IMR-90 (cell line): ENCODE data around the gene TCIRG1. TPM values are rescaled to one million over a fixed set of nuclear protein-coding genes. Genes with fewer than 3 reads are reported as not detected.

Experiments
- ATAC-seq: fragments of 200-7000 bp; cut with Tn5 transposase; 2 replicates; pipeline ENCODE4 v1.9.1; 2020; ENCODE audit warnings: low read depth, mild to moderate bottlenecking, moderate library complexity
- BruUV-seq: library from RNA; stranded (reverse); fragments of 400-500 nt; replicated peaks from 2 replicates; lab custom pipeline; 2021; lab: Mats Ljungman, UMichigan
- CTCF ChIA-PET: fragments of 300-600 bp; formaldehyde crosslinking; extraction: SDS; loops from one replicate; lab custom pipeline; 2021; ENCODE audit warnings: antibody characterized with exemption; lab: Yijun Ruan, JAX
- POLR2A ChIA-PET: fragments of 300-600 bp; sonication (Branson Sonifier 250); formaldehyde crosslinking; loops from one replicate; lab custom pipeline; 2022; ENCODE audit warnings: antibody characterized with exemption; ENCODE audit not compliant: unreplicated experiment; lab: Charles Lee
- DNase-seq: peaks from one replicate; pipeline ENCODE4 v3.0.0; 2013
- H2AFZ ChIP-seq: replicated peaks from 2 replicates; pipeline ENCODE3; 2013; ENCODE audit warnings: low read length, mild to moderate bottlenecking; ENCODE audit not compliant: poor library complexity
- H2AK5ac ChIP-seq: 2 replicates; pipeline ENCODE4 v1.6.1; 2013; ENCODE audit warnings: low read depth, low read length, inconsistent platforms
- H2AK9ac ChIP-seq: replicated peaks from 2 replicates; pipeline ENCODE3; 2013; ENCODE audit warnings: mild to moderate bottlenecking, low read depth, low read length, moderate library complexity; ENCODE audit not compliant: poor library complexity
- H2BK120ac ChIP-seq: 2 replicates; pipeline ENCODE4 v1.6.1; 2013; ENCODE audit warnings: low read depth, low read length, inconsistent platforms
- H2BK15ac ChIP-seq: 3 replicates; pipeline ENCODE4 v1.6.1; 2013; ENCODE audit warnings: low read depth, low read length, inconsistent platforms
- H2BK20ac ChIP-seq: 2 replicates; pipeline ENCODE4 v1.6.1; 2013; ENCODE audit warnings: low read depth, mild to moderate bottlenecking, inconsistent platforms, low read length, moderate library complexity
- H2BK5ac ChIP-seq: 2 replicates; pipeline ENCODE4 v1.6.1; 2013; ENCODE audit warnings: mild to moderate bottlenecking, low read depth, low read length, inconsistent platforms; ENCODE audit not compliant: poor library complexity, severe bottlenecking
- H3K14ac ChIP-seq: replicated peaks from 2 replicates; pipeline ENCODE4 v1.6.1; 2013; ENCODE audit warnings: low read depth, low read length, inconsistent platforms
- H3K18ac ChIP-seq: 2 replicates; pipeline ENCODE4 v1.6.1; 2013; ENCODE audit warnings: low read depth, low read length, control low read depth
- H3K23ac ChIP-seq: 2 replicates; pipeline ENCODE4 v1.6.1; 2013; ENCODE audit warnings: low read depth, low read length, inconsistent platforms
- H3K27ac ChIP-seq: 2 replicates; pipeline ENCODE4 v1.5.1; 2013; ENCODE audit warnings: mild to moderate bottlenecking, control low read depth, low read length; ENCODE audit not compliant: insufficient read depth
- H3K27me3 ChIP-seq: 2 replicates; pipeline ENCODE4 v1.6.1; 2013; ENCODE audit warnings: low read length; ENCODE audit not compliant: control insufficient read depth, insufficient read depth
- H3K36me3 ChIP-seq: 2 replicates; pipeline ENCODE4 v1.6.1; 2013; ENCODE audit warnings: low read length, mixed read lengths; ENCODE audit not compliant: control insufficient read depth, insufficient read depth
- H3K4ac ChIP-seq: 2 replicates; pipeline ENCODE4 v1.6.1; 2013; ENCODE audit warnings: low read depth, low read length, inconsistent platforms
- H3K4me1 ChIP-seq: 2 replicates; pipeline ENCODE4 v1.6.1; 2013; ENCODE audit warnings: low read length, mixed read lengths; ENCODE audit not compliant: control insufficient read depth, insufficient read depth
- H3K4me2 ChIP-seq: 2 replicates; pipeline ENCODE4 v1.6.1; 2013; ENCODE audit warnings: low read depth, mild to moderate bottlenecking, control low read depth, low read length, moderate library complexity
- H3K4me3 ChIP-seq: 2 replicates; pipeline ENCODE4 v1.5.1; 2013; ENCODE audit warnings: low read depth, mild to moderate bottlenecking, control low read depth, low read length, moderate library complexity; ENCODE audit not compliant: insufficient read depth
- H3K56ac ChIP-seq: 2 replicates; pipeline ENCODE4 v1.6.1; 2013; ENCODE audit warnings: low read length, inconsistent platforms; ENCODE audit not compliant: insufficient read depth; ENCODE audit errors: extremely low read depth
- H3K79me1 ChIP-seq, 2 experiments: 2 replicates each; pipeline ENCODE4 v1.6.1; 2013; ENCODE audit warnings: low read length in 2 of 2, inconsistent platforms in 1 of 2, low read depth in 1 of 2
- H3K9ac ChIP-seq: 2 replicates; pipeline ENCODE4 v1.6.1; 2013; ENCODE audit warnings: low read depth, low read length, control low read depth
- H3K9me1 ChIP-seq: 2 replicates; pipeline ENCODE4 v1.6.1; 2013; ENCODE audit warnings: low read length, inconsistent platforms; ENCODE audit not compliant: insufficient read depth
- H3K9me3 ChIP-seq: 2 replicates; pipeline ENCODE4 v1.6.1; 2013; ENCODE audit warnings: low read length; ENCODE audit not compliant: control insufficient read depth, insufficient read depth
- H4K20me1 ChIP-seq: 2 replicates; pipeline ENCODE4 v1.6.1; 2013; ENCODE audit warnings: low read length, inconsistent platforms; ENCODE audit not compliant: insufficient read depth
- H4K5ac ChIP-seq: 2 replicates; pipeline ENCODE4 v1.6.1; 2013; ENCODE audit warnings: mild to moderate bottlenecking, low read depth, low read length, control low read depth
- H4K8ac ChIP-seq, 2 experiments: 2 replicates each; pipeline ENCODE4 v1.6.1; 2013; ENCODE audit warnings: low read depth in 2 of 2, low read length in 2 of 2, control low read depth in 1 of 2, inconsistent platforms in 1 of 2
- H4K91ac ChIP-seq: 2 replicates; pipeline ENCODE4 v1.6.1; 2013; ENCODE audit warnings: low read depth, low read length, inconsistent platforms; ENCODE audit not compliant: insufficient read depth
- CEBPB ChIP-seq: IDR thresholded peaks from 2 replicates; pipeline ENCODE4 v1.6.1; 2012; ENCODE audit warnings: low read depth, low read length, improper control_type of control experiment
- CHD1 ChIP-seq: IDR thresholded peaks from 2 replicates; pipeline ENCODE4 v1.6.1; 2012; ENCODE audit warnings: low read depth, low read length, improper control_type of control experiment
- CTCF ChIP-seq: conservative IDR thresholded peaks from 2 replicates; pipeline ENCODE4 v1.5.1; 2012; ENCODE audit warnings: mild to moderate bottlenecking, low read depth, low read length, improper control_type of control experiment
- ELK1 ChIP-seq: fragments of 150-350 bp; IDR thresholded peaks from 2 replicates; pipeline ENCODE4 v1.6.1; 2016; ENCODE audit warnings: low read depth, mild to moderate bottlenecking, low read length, moderate library complexity, borderline replicate concordance
- MAZ ChIP-seq: IDR thresholded peaks from 2 replicates; pipeline ENCODE4 v1.6.1; 2012; ENCODE audit warnings: low read depth, mild to moderate bottlenecking, low read length, improper control_type of control experiment, moderate library complexity, borderline replicate concordance
- MXI1 ChIP-seq: IDR thresholded peaks from 2 replicates; pipeline ENCODE4 v1.6.1; 2012; ENCODE audit warnings: low read depth, mild to moderate bottlenecking, low read length, moderate library complexity, borderline replicate concordance
- NFE2L2 ChIP-seq: fragments of 150-350 bp; IDR thresholded peaks from 2 replicates; pipeline ENCODE4 v1.6.1; 2016; ENCODE audit warnings: low read depth, mild to moderate bottlenecking, low read length
- RCOR1 ChIP-seq: IDR thresholded peaks from 2 replicates; pipeline ENCODE4 v1.6.1; 2012; ENCODE audit warnings: mild to moderate bottlenecking, low read length, improper control_type of control experiment; ENCODE audit not compliant: insufficient replicate concordance
- RFX5 ChIP-seq: IDR thresholded peaks from 2 replicates; pipeline ENCODE4 v1.8.0; 2012; ENCODE audit warnings: low read depth, mild to moderate bottlenecking, low read length, moderate library complexity
- USF2 ChIP-seq: fragments of 150-350 bp; IDR thresholded peaks from 2 replicates; pipeline ENCODE4 v1.6.1; 2017; ENCODE audit warnings: mild to moderate bottlenecking, antibody characterized with exemption, low read length, low read depth
- dilution Hi-C: fragments of 300-500 bp; cut with HindIII; formaldehyde crosslinking; loops from one replicate; pipeline ENCODE4 v1.14.3; 2018; ENCODE audit warnings: low sequenced_read_pairs; ENCODE audit not compliant: unreplicated experiment
- in situ Hi-C: fragments of 300-500 bp; cut with MboI; formaldehyde crosslinking; loops from 3 replicates; pipeline ENCODE4 v1.14.3; 2019; ENCODE audit warnings: low sequenced_read_pairs, inconsistent platforms, mixed read lengths
- intact Hi-C: fragments of 100-400 bp; cut with micrococcal nuclease; formaldehyde crosslinking; loops from 2 replicates; pipeline ENCODE4 v1.10.0; 2022
- polyA plus RNA-seq, 3 experiments: library from polyadenylated mRNA; depleted of rRNA; stranded (reverse); fragments of >200 nt; gene quantifications; 2 replicates each; pipeline ENCODE4 v1.2.3, GENCODE V29; 2012; ENCODE audit warnings: low replicate concordance in 1 of 3
- total RNA-seq: library from RNA; depleted of rRNA; stranded (reverse); fragments of >200 nt; gene quantifications from 2 replicates; pipeline ENCODE4 v1.2.3, GENCODE V29; 2012

The TCIRG1 gene
- total and polyA plus RNA-seq, 2 of the 4 experiments (the other 2 are of a cell fraction): 25.3 to 117 TPM

- H3K18ac ChIP-seq: no peak overlapping the region
- no peak overlapping the region for H3K14ac ChIP-seq
- ATAC-seq (no peak), DNase-seq (no peak)
- no peak overlapping the region for H3K4me2 ChIP-seq
- in situ Hi-C loops (no loop called here), intact Hi-C loops (no loop called here), dilution Hi-C loops (no loop called here)
- no peak overlapping the region for H3K27ac ChIP-seq
- H3K4me3 ChIP-seq: no peak overlapping the region
- peaks cover 2% of the 10 kb centered on the region for H3K4me1 ChIP-seq
- no peak overlapping the region for H2BK120ac ChIP-seq
- no peak overlapping the region for H2BK20ac ChIP-seq
- H4K5ac ChIP-seq: no peak overlapping the region
- no peak overlapping the region for H2BK5ac ChIP-seq
- H3K9me1 ChIP-seq: no peaks in the 10 kb centered on the region
- H3K9me3 ChIP-seq: no peaks in the 10 kb centered on the region
- TF ChIP-seq NFE2L2: no peak
- TF ChIP-seq USF2: no peak
- no peak for TF ChIP-seq CTCF
- no peak for TF ChIP-seq MXI1
- no peak for TF ChIP-seq CEBPB
- TF ChIP-seq ELK1: no peak
- no peak for TF ChIP-seq RCOR1
- TF ChIP-seq MAZ: no peak
- TF ChIP-seq RFX5: no peak
- no peak for TF ChIP-seq CHD1
- no peak overlapping the region for H2AK5ac ChIP-seq
- H4K91ac ChIP-seq: no peak overlapping the region
- no peak overlapping the region for H2AK9ac ChIP-seq
- peaks cover 5% of the 10 kb centered on the region; the same call in 1 of the 2 replicates for H4K20me1 ChIP-seq
- H3K79me1 ChIP-seq: peaks cover 10 to 18% of the 10 kb centered on the region in 2 experiments
- no TSS peak for BruUV-seq
- no peak overlapping the region for H3K56ac ChIP-seq
- no peak overlapping the region for H3K4ac ChIP-seq
- no peak overlapping the region for H2BK15ac ChIP-seq
- no peak overlapping the region for H2AFZ ChIP-seq
- no peak overlapping the region for H3K9ac ChIP-seq
- ChIA-PET POLR2A (no interaction called here), CTCF (no interaction called here)
- H3K27me3 ChIP-seq: no peaks in the 10 kb centered on the region
- no peak overlapping the region for H4K8ac ChIP-seq
- no peaks in the 10 kb centered on the region for H3K36me3 ChIP-seq
- H3K23ac ChIP-seq: no peak overlapping the region
Observed at GRCh38 chr11:68099057-68099456, 60.2 kb downstream of the TCIRG1 start.
